WI38 (cell line): Measurements from ENCODE around the gene ATXN10.

ENCODE experiments used
- H3K4me3 ChIP-seq: 2 replicates; pipeline ENCODE4 v1.5.1; 2011; ENCODE audit warnings: low read depth, mild to moderate bottlenecking, control low read depth, low read length
- CTCF ChIP-seq: IDR thresholded peaks from 2 replicates; pipeline ENCODE4 v1.5.1; 2012; ENCODE audit warnings: low read depth, mild to moderate bottlenecking, control low read depth, low read length

Gene ATXN10

GRCh38 chr22:45893516-45893915, 221.9 kb downstream of the ATXN10 start:
- TF ChIP-seq CTCF: no peak
- no peak overlapping the region for H3K4me3 ChIP-seq
